Psoas muscle (tissue), 8 donors: ENCODE results near the gene CPEB2. TPM values are rescaled to one million over a fixed set of nuclear protein-coding genes. Genes with fewer than 3 reads are reported as not detected.

Experiments
- ATAC-seq, 4 donors: fragments of 200-7000 bp; cut with Tn5 transposase; one replicate each; pipeline ENCODE4 v1.9.1; 2020; ENCODE audit warnings: moderate library complexity in 3 of 4, mild to moderate bottlenecking in 2 of 4
- DNase-seq, 2 donors: peaks; one replicate each; pipeline ENCODE4 v3.0.0-alpha.2; 2020
- H3K27ac ChIP-seq: fragments of 200-600 bp; one replicate; pipeline ENCODE4 v1.8.0; 2022
- H3K27me3 ChIP-seq, 3 donors: fragments of 200-600 bp in 1 of 3; one replicate each; pipeline versions ENCODE4 v1.6.1 to v1.8.0; 2013 to 2022; ENCODE audit warnings: low read length in 2 of 3, mild to moderate bottlenecking in 2 of 3, moderate library complexity in 1 of 3; ENCODE audit not compliant: insufficient read depth in 3 of 3
- H3K36me3 ChIP-seq, 2 donors: fragments of 200-600 bp in 1 of 2; one replicate each; pipeline versions ENCODE4 v1.6.1 to v1.8.0; 2013 to 2022; ENCODE audit warnings: low read depth in 1 of 2, mild to moderate bottlenecking in 1 of 2, moderate library complexity in 1 of 2; ENCODE audit not compliant: insufficient read depth in 1 of 2
- H3K4me1 ChIP-seq: fragments of 200-600 bp; one replicate; pipeline ENCODE4 v1.8.0; 2022
- H3K4me3 ChIP-seq: fragments of 200-600 bp; one replicate; pipeline ENCODE4 v1.8.0; 2022; ENCODE audit warnings: mild to moderate bottlenecking
- H3K9me3 ChIP-seq: fragments of 200-600 bp; one replicate; pipeline ENCODE4 v1.8.0; 2022
- CTCF ChIP-seq: fragments of 200-600 bp; IDR thresholded peaks from one replicate; pipeline ENCODE4 v1.8.0; 2022; ENCODE audit warnings: antibody characterized with exemption
- WGBS, 3 donors: extraction: QIAGEN DNeasy Blood & Tissue Kit; methylation state at CpG; one replicate each; pipeline versions ENCODE4 v1.1.6 to v1.1.7; 2013; 5-methylcytosine and 5-hydroxymethylcytosine counted together
- intact Hi-C, 2 donors: fragments of 100-400 bp; cut with DNase I; formaldehyde crosslinking; loops; one replicate each; pipeline versions ENCODE4 v1.11.0 to v1.14.2; 2022
- polyA plus RNA-seq, 3 donors: library from polyadenylated mRNA; stranded (reverse); fragments of 200-250 nt; gene quantifications; one replicate each; pipeline ENCODE4 v1.2.3, GENCODE V29; 2013
- total RNA-seq, 4 donors: library from RNA; stranded (reverse); fragmentation: NEBNext Ultra II Directional in 2 of 4; extraction: Animal tissue kit (Norgen Biotek cat#: 25700) in 2 of 4; gene quantifications; one replicate each; pipeline versions ENCODE4 v1.2.1 to v1.2.4, GENCODE V29; 2021 to 2023
- donor health status: healthy with polysubstance abuse.
- donor health status: DM: no; HTN: no; CAD: no; lungs with moderate emphysema.
- donor health status: Bipolar disorder and iron deficiency.
- donor health status: healthy.
- donor health status: DM: yes; HTN: yes; CAD: no.
- donor health status: DM: no; HTN: no; CAD: no.
- donor health status: DM: no; HTN: no; CAD: no.
- donor health status: DM: yes; HTN: yes; CAD: no.

Gene CPEB2
- total and polyA plus RNA-seq, 7 donors, result 2.5 to 14.0 (median 6.0) TPM

DNA sequence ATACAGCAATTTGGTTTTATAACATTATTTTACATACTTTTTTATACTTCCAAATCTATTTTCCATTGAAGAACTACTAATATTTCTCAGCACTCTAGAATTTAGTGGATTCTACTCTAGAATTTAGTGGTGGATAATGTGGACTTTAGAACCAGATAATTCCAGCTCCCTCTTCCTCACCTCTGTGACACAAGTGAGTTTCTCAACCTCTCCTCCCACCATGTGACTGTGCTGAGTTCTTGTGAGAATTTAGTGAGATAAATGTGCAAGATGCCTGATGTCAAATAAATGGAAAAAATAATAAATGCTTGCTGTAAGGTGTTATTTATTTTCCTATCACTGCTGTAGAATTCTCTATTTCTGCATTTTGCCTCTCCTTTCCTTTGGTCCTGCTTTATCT, 107.3 kb downstream of the CPEB2 start:
- H3K4me1 ChIP-seq, result no peaks in the 10 kb centered on the region
- DNase-seq (no peak), ATAC-seq (no peak)
- H3K4me3 ChIP-seq, result no peak overlapping the region
- no peak overlapping the region for H3K27ac ChIP-seq
- H3K9me3 ChIP-seq, result no peaks in the 10 kb centered on the region
- no peaks in the 10 kb centered on the region for H3K27me3 ChIP-seq
- no peaks in the 10 kb centered on the region for H3K36me3 ChIP-seq
- no peak for TF ChIP-seq CTCF
- intact Hi-C loops, result no loop called here

- intact Hi-C loops, result no loop called here
- no peaks in the 10 kb centered on the region for H3K36me3 ChIP-seq
- ATAC-seq (no peak), DNase-seq (no peak)
- peaks cover 0 to under 1% (median 0%) of the 10 kb centered on the region in 3 donors for H3K27me3 ChIP-seq
- no peak overlapping the region for H3K4me3 ChIP-seq
- no peak overlapping the region for H3K27ac ChIP-seq
- no peaks in the 10 kb centered on the region for H3K9me3 ChIP-seq
- no peaks in the 10 kb centered on the region for H3K4me1 ChIP-seq
- TF ChIP-seq CTCF, result no peak
These were observed 107.9 kb downstream of the CPEB2 start for GRCh38 chr4:15110120-15110571.

DNA sequence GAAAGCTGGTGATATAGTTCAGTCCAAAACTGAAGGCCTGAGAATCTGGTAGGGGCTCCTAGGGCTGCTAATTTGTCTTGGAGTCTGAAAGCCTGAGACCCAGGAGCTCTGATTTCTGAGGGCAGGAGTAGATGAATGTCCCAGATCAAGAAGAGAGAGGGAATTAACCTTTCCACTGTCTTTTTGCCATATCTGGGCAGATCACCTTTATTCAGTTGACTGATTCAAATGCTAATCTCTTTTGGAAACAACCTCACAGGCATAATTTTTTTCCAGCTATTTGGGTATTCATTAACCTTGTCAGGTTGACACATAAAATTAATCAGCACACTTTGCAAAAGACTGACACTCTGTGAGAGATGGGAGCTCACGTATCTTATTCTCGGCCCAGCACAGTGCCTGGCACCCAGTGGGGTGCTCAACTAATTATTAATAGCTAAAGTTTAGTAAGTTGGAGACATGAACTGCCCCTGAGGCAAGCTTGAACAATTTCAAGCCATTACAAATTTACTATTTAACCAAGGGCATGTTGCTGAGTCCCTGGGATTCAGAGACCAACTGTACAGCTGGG, 114.3 kb downstream of the CPEB2 start:
- Histone ChIP-seq H3K4me3 (no peak overlapping the region), H3K27me3 (peaks cover 0 to 2% (median 0%) of the 10 kb centered on the region in 3 donors), H3K36me3 (no peaks in the 10 kb centered on the region), H3K4me1 (no peaks in the 10 kb centered on the region), H3K9me3 (no peaks in the 10 kb centered on the region), H3K27ac (no peak overlapping the region)
- intact Hi-C loops, result no loop called here
- no peak for DNase-seq
- ATAC-seq, result no peak
- TF ChIP-seq CTCF, result no peak
- WGBS, 3 donors, result 90 to 91% (median 91%) methylated on average over 2 of the region's 2 CpGs

- Histone ChIP-seq H3K27ac (no peak overlapping the region), H3K27me3 (peaks cover 0 to 2% (median 0%) of the 10 kb centered on the region in 3 donors), H3K9me3 (no peaks in the 10 kb centered on the region), H3K36me3 (no peaks in the 10 kb centered on the region), H3K4me1 (no peaks in the 10 kb centered on the region), H3K4me3 (no peak overlapping the region)
- whole genome bisulfite sequencing, 3 donors, result 75 to 82% (median 78%) methylated on average over 3 of the region's 3 CpGs
- ATAC-seq (no peak), DNase-seq (no peak)
- TF ChIP-seq CTCF, result no peak
- intact Hi-C loops, result no loop called here
These were observed 115.1 kb downstream of the CPEB2 start for GRCh38 chr4:15117270-15117946.

- H3K4me1 ChIP-seq, result no peaks in the 10 kb centered on the region
- H3K4me3 ChIP-seq, result no peak overlapping the region
- ATAC-seq (no peak), DNase-seq (no peak)
- no peak for TF ChIP-seq CTCF
- no peaks in the 10 kb centered on the region for H3K9me3 ChIP-seq
- H3K36me3 ChIP-seq, result no peaks in the 10 kb centered on the region
- whole genome bisulfite sequencing, 3 donors, result 23 to 39% (median 33%) methylated on average over 4 of the region's 4 CpGs
- intact Hi-C loops, result no loop called here
- H3K27me3 ChIP-seq, result peaks cover 0 to 2% (median 0%) of the 10 kb centered on the region in 3 donors
- no peak overlapping the region for H3K27ac ChIP-seq
These were observed 116.0 kb downstream of the CPEB2 start for GRCh38 chr4:15118292-15118691.
